HEK293 (cell line): ENCODE results near the gene CDK12.

Experiments
- CTCF ChIP-seq: fragments of 450-650 bp; formaldehyde crosslinking; IDR thresholded peaks from 2 replicates; pipeline ENCODE4 v1.5.1; 2016; ENCODE audit warnings: missing biosample characterization, missing genetic modification characterization
- MZF1 ChIP-seq: fragments of 450-650 bp; formaldehyde crosslinking; IDR thresholded peaks from 2 replicates; pipeline ENCODE4 v1.5.1; 2017; ENCODE audit warnings: missing biosample characterization, missing genetic modification characterization, borderline replicate concordance
- ZBTB6 ChIP-seq: fragments of 450-650 bp; formaldehyde crosslinking; IDR thresholded peaks from 2 replicates; pipeline ENCODE4 v1.5.1; 2017; ENCODE audit warnings: missing biosample characterization, missing genetic modification characterization
- ZIC2 ChIP-seq: fragments of 450-650 bp; formaldehyde crosslinking; IDR thresholded peaks from 2 replicates; pipeline ENCODE4 v1.5.1; 2016; ENCODE audit warnings: missing biosample characterization, missing genetic modification characterization
- ZNF10 ChIP-seq: fragments of 450-650 bp; formaldehyde crosslinking; IDR thresholded peaks from 2 replicates; pipeline ENCODE4 v1.5.1; 2017; ENCODE audit warnings: missing biosample characterization, missing genetic modification characterization
- ZNF138 ChIP-seq: fragments of 450-650 bp; formaldehyde crosslinking; IDR thresholded peaks from 2 replicates; pipeline ENCODE4 v1.5.1; 2016; ENCODE audit warnings: missing biosample characterization, missing genetic modification characterization, borderline replicate concordance
- ZNF140 ChIP-seq: fragments of 450-650 bp; formaldehyde crosslinking; IDR thresholded peaks from 2 replicates; pipeline ENCODE4 v1.5.1; 2016; ENCODE audit warnings: missing biosample characterization, missing genetic modification characterization
- ZNF530 ChIP-seq: fragments of 450-650 bp; formaldehyde crosslinking; IDR thresholded peaks from 2 replicates; pipeline ENCODE4 v1.5.1; 2016; ENCODE audit warnings: low read depth, missing biosample characterization, missing genetic modification characterization
- ZNF585B ChIP-seq: fragments of 450-650 bp; formaldehyde crosslinking; IDR thresholded peaks from 2 replicates; pipeline ENCODE4 v1.5.1; 2016; ENCODE audit warnings: missing biosample characterization, missing genetic modification characterization
- ZNF704 ChIP-seq: fragments of 450-650 bp; formaldehyde crosslinking; IDR thresholded peaks from 2 replicates; pipeline ENCODE4 v1.5.1; 2016; ENCODE audit warnings: missing biosample characterization, missing genetic modification characterization

DNA sequence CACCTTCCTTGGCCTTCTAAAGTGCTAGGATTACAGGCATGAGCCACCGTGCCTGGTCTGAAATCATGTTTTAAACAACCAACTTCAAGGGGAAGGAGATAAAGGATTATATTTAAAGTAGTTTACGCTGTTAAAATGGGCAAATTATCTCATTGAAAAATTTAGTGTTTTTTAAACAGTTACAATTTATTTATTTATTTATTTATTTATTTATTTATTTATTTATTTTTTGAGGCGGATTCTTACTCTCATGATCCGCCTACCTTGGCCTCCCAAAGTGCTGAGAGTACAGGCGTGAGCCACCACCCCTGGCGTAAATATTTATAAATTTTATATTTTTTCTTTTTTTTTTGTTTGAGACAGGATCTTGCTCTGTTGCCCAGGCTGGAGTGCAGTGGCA lies 22.2 kb downstream of the CDK12 start:
- TF ChIP-seq CTCF (no peak), ZNF138 (tag by site-specific recombination) (no peak), ZNF704 (tag by site-specific recombination) (no peak), ZNF530 (tag by site-specific recombination) (no peak), ZBTB6 (tag by site-specific recombination) (no peak), ZIC2 (no peak), ZNF10 (no peak), ZNF140 (tag by site-specific recombination) (peak; percentile 60; the same call in 1 of the 2 replicates), ZNF585B (tag by site-specific recombination) (no peak), MZF1 (no peak)
